CD4-positive, alpha-beta T cell treated with Interleukin-2 at 100 ng/mL for 4 hours (primary cell): ENCODE results near the gene URB1.
"Not testable (repeated sequence)": the region's sequence is repeated elsewhere in the genome, so short reads cannot be mapped to it uniquely, and the experiment has no call there.

Experiments used
- DNase-seq: peaks from one replicate; pipeline ENCODE4 v3.0.0-alpha.2; 2020; ENCODE audit warnings: low spot score

URB1 gene

DNA sequence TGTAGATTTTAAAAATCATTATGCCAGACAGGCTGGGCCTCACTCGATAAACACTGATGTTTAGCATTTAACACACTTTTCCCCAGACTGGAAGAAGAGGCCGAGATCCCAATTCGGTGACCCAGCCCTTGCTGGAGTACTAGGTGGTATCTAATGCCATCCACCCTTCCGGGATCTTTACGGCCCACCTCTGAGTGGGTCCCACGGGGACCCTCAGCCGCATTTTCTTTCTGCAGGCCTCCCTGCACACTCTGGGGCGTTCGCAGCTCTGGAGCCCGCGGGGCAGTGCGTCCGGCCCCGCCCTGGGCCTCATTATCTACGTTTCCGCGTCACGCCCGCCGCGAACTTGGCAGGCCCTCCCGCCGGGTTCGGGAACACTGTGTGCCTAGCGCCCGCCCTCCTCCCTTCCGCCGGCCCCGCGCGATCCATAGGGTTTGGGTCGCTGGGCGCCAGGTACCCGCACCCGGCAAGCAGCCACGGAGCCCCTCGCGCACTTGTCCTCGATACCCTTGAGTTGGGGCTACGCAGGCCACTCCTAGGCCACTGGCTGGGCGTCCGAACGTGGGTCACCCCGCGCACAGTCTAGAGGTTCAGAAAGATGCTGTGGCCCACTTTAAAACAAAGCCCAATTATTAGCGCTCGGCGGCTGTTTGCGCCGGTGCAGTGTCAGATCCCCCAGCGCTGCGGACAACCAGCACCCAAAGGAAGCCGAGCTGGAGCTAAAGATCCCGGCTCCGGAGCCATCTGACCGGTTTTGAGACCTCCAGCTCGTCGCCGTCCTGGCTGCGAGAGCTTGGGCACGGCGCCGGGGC lies 18.7 kb upstream of the URB1 start:
- DNase-seq: peak; percentile 66

DNA sequence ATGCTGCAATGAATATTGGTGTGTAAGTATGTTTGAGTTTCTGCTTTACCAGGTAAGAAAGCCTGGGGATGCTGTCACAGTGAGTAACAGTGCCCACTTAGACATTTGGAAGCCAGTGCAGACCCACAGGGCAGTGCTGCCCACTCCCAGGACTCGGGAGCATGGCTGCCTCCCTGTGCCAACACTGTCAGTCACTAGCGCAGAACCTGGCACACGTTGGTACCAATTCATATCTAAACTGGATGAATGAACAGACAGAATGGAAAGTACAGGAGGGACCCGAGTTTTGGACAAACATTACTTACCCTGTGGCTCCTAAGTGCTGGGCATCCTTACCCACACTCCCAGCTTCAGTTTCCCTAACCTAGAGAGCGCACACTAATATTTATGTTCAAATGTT lies 18.1 kb upstream of the URB1 start:
- no peak for DNase-seq

DNA sequence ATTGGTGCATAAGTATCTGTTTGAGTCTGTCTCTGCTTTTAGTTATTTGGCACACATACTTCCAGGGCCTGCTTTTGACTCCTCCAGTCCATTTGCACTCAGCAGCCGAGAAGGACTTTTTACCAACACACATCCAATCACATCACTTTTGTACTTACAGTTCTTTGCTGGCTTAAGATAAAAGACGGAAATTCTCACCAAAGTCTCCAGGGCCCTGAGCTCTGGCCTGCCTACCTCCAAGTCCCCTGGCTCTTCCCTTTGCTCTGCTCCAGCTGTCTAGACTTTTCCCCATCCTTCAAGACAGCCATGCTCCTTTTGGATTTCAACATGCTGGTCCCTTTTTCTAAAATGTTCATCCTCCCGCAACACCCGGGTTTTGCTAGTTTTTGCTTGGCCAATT lies 17.5 kb upstream of the URB1 start:
- no peak for DNase-seq

DNA sequence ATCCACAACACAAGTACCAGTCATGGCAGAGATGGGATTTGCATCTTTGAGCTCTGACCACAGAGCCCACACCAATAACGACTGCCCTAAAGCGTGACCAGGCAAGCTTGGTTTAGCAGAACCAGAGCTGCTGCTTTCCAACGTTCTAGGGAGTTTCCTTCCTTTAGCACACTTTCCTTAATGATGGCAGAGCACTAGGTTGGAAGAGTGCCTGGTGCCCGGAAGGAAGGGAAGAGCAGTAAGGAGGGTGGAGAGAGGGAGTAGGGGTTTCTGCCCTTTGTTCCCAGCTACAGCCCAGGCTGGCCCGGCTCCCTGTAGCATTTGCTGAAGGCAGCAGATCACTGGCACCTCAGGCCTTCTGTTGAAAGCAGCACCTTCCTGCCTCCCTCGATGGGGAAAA lies 13.6 kb upstream of the URB1 start:
- no peak for DNase-seq

DNA sequence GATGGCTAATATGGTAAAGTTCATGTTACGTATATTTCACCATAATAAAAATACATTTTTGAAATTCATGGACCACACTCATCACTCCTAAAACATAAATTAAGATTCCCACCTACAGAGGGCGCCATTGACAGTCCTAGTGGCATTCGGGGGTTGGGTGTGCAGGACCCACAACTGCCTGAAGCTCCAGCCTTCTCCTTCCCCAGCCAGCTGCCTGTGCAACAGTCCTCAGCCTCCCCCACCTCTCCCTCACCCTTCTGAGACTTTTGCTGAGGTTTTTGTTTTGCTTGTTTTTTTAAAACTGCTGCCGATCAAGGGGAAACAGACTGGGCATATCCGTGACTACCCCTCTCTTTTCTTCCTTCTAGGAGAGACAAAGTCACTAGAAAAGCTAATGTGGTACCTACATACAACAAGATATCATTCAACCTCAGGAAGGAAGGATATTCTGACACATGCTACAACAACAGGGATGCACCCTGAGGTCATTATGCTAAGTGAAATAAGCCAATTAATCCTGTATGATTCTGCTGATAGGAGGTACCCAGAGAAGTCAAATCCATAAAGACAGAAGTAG lies 10.5 kb upstream of the URB1 start:
- DNase-seq: peak; percentile 76

DNA sequence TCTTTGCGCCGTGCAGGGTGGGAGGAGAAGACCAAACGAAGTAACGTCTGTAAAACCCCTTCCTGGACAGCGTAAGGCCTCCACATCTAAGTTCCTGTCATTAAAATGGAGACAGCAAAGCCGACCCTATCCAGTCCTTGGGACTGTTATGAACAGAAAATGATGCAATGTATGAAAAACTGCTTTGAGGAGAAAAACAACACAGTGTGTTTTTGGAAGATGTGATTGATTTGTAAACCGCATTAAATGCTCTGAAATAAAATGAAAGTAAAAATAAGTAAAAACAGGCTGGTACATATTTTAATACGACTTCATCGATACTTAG lies 827 bp upstream of the URB1 start:
- DNase-seq: no peak

DNA sequence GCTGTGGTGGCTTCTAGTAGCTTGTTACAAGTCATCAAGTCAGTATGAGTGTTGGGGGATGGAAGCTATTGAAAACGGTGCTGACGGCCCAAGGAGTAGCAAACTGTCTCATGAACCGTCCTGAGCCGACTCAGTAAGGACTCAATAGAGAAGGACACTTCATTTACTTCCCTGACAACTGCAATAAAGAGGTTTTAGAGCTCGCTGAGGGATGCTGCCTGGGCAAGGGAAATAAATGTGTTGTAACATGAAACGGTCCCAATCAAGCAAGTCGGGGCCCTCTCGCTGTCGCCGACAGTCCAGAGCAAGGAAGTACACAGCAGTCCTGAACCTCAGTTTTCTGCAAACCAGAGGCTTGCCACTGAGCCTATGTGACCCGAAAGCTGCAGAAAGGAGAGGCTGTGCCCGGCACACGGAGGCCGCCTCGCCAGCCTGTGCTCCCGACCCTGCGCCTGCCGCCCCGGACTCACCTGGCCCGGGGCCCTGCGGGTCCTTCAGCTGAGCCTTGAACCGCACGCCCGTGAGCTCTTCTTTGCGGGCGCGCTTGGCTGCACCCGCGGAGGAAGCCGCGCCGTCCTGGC lies 423 bp downstream of the URB1 start:
- no peak for DNase-seq

DNA sequence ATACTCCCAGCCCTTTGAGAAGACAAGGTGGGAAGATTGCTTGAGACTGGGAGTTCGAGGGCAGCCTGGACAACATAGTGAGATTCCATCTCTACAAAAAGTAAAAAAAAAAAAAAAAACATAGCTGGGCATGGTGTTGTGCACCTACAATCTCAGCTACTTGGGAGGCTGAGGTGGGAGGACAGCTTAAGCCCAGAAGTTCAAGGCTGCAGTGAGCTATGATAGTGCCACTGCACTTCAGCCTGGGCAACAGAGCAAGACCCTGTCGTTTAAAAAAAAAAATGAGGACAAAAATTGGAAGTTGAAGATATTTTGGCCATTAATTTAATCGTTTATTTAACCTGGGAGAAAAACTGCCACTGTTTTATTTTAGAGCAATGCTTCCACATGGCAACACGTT lies 1.1 kb downstream of the URB1 start:
- no peak for DNase-seq

DNA sequence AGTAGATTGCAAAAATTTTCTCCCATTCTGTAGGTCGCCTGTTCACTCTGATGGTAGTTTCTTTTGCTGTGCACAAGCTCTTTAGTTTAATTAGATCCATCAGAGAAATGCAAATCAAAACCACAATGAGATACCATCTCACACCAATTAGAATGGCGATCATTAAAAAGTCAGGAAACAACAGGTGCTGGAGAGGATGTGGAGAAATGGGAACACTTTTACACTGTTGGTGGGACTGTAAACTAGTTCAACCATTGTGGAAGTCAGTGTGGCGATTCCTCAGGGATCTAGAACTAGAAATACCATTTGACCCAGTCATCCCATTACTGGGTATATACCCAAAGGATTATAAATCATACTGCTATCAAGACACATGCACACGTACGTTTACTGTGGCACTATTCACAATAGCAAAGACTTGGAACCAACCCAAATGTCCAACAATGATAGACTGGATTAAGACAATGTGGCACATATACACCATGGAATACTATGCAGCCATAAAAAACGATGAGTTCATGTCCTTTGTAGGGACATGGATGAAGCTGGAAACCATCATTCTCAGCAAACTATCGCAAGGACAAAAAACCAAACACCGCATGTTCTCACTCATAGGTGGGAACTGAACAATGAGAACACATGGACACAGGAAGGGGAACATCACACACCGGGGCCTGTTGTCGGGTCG lies 2.1 kb downstream of the URB1 start:
- DNase-seq: not testable (repeated sequence)

DNA sequence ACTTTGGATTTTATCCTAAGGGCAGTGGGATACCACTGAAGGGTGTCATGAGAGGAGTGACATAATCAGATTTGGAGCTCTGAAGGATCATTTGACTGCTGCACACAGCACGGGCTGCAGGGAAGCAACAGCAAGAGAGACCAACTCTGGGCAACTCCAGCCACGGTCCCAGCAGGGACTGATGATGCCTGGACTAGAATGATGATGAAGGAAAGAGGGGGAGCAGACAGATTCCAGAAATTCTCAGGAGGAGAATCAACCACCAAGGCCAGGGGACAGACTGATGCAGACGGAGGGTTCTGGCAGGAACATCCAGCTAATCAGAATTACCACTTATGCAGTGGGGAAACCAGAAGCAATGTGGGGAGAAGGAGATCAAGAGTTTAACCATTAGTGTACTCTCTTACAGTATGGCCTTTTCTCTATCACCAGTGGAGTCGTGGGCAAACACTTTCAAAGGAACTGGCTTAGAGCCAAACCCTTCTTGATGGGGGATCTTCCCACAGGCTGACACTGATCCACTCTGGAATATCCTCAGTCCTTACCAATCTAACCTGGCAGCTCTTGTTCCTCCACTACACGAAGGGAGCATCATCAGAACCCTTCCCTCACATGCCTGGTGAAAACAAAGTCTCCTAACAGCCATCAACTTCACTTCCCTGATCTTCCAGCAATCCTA lies 3.3 kb downstream of the URB1 start:
- DNase-seq: no peak

DNA sequence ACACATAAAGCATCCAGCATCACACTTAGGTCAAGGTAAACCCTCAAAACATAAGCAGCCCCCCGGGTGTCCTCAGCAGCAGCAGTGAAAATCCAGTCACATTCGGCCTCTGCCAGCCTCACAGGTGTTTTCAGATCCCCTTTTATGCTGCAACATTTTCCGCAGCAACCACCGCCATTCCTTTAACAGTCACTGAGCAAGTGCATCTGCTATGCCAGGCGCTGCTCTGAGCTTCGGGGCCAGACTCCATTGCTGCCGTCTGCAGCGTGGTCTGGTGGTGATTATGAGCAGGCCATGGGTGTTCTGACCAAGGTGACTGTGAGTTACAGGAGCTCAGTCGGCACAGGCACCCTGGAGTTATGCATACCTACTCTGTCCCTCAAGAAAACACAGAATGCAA lies 4.5 kb downstream of the URB1 start:
- DNase-seq: no peak

DNA sequence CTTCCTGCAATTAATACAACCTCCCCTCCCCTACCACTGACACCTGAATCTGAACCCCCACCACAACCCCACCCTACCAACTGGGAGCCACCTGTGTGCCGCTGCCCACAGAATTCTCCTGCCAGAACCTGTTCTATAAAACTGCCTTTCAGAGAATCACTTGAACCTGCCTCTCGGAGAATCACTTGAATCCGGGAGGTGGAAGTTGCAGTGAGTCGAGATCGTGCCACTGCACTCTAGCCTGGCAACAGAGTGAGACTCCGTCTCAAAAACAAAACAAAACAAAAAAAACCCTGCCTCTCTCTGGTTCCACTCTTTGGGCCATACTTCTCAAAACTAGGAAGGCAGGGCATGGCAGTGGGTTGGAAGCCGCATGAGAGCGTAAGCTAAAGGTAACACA lies 5.7 kb downstream of the URB1 start:
- no peak for DNase-seq

DNA sequence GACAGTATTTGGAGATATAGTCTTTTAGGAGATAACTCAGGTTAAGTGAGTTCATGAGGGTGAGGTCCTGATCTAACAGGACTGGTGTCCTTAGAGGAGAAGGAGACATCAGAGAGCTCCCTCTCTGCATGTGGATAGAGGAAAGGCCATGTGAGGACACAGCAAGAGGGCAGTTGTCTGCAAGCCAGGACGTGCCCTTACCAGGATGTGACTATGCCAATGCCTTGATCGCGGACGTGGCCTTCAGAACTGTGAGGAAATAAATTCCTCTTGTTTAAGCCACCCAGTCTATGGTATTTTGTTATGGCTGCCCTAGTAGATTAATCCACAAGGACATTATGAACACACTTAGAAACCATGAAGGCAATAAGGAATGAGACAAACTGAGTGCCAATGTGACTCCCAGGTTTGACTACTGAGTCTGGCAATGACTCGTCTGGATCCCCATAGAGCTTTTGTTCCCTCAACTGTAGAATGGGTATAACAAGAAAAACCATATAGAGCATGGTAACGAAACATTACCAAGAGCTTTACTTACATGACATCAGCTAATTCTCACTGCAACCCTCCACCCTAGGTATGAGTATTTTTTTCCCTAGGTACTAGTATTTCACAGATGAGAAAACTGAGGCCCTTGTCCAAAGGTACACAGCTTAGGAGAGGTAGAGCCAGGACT lies 6.5 kb downstream of the URB1 start:
- no peak for DNase-seq

DNA sequence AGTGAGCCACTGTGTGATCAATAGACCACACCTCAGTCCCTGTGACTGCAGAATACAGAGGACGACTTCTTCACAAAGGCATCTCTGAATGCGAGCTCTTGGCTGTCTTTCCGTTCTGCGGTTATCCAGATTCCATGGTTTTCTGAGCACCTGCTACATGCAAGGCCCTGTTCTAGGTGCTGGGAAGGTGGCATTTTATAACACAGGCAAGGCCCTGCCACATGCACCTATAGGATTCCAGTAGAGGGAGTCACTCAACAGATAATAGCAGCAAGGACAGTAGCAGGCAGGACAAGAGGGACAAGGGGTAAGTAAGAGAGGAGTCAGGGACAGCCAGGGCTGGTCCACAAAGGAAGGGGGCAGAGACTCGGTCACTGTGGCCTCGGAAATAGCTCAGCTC lies 9.0 kb downstream of the URB1 start:
- DNase-seq: no peak

DNA sequence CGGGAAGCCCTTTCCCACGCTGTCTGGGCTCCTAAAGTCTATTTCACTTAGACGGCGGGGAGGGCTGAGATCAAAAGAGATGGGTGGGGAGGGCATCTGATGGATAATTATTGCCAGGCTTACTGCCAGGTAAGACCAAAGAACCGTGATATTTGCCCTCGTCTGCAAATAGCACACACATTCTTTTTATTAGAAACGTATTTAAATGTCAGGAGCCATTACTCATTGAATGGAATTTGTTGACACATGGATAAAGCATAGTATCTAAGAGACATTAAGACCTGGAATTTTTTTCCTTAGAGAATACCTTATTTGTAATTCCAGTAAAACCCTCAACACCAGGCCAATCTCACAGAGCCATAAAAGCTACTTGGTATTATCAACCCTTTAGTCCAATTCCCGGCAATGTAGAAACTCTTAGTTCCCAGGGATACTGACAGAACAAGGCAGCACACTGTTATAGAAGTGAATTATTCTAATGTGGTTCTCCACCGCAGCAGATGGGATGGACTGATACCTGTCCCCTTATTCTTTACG lies 10.6 kb downstream of the URB1 start:
- DNase-seq: no peak

DNA sequence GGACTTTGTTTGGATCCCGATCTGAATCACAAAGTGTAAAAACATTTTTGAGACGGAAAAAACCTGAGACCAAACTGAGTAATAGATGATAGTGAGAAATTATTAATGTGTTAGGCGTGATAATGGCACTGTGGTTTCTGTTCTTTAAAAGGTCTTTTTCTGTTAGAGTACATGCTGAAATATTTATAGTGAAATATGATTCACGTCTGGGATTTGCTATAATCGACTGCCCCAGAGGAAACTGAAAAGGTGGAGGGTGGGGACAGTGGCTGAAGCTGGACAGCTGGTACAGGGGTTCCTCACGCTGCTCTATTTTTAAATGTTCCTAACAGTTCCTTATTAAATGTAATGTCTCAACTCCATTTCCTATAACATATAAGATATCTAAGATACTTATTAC lies 11.2 kb downstream of the URB1 start:
- DNase-seq: no peak

DNA sequence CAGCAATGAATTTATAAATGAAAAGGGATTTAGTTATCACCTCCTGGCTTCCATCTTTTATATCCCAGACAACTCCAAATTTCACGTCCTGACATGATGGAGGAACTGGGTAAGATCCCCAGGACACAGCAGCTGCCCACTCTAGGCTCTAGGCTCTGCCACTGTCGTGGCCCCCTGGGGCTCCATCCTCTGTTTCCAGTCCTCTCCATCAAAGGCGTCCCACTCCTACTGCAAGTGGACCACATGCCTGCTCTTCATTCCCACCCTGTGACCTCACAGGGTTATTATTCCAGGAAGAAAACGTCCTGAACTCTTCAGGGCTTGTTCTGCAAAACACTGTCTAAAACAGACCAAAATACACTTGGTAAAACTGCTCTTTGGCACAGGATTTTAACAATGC lies 11.9 kb downstream of the URB1 start:
- DNase-seq: no peak

DNA sequence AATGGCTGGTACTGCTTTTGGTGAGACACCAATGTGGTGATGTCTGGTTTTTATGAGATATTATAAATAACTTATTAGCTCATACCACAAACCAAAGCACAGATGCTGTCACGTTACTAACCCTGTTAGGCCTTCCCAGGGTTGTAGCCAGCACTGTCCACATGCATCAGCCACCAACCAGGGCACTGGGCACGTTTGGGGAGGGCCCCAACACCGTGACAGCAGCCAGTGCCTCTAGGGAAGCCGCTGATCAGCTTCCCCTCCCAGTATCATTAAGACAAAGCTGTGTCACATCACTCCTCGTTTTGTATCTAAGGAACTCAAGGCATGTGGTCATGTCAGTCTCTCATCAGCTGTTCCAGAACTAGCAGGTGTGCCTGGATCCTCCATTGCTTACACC lies 13.9 kb downstream of the URB1 start:
- no peak for DNase-seq

DNA sequence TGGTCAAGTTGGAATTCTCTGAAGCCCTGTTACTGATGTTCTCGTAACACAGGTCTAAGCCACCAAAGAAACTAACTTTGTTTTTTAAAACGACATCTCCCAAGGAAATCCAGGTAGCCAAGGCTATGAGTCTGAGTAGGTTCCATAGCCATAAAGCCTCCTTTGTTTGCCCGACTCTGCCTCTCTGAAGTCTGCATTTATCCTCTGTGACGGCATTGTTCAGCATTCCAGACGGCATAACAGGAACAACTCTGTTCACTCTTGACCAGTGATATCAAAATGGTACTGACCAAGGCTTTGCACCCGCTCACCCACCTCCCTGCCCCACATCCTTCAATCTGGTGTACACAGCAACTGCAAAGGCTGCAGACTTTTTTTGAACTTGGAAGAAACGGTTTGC lies 14.8 kb downstream of the URB1 start:
- no peak for DNase-seq

DNA sequence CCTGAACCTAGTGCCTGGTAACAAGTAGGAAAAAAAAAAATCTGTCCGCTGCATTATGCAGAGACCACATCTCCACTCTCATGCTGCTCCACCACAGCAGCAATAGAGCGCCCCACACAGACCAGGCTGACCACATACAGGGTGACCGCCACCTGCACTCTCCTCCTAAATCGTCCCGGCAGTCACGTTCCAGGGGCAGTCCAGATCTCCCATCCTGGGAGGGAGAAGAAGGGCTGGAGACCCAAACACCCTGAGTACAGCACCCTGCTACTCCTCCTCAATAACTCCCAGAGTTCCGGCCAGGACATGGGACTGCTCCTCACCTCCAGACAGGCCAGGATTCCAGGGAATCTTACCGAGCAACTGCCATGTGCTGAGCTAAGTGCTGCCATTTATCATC lies 15.3 kb downstream of the URB1 start:
- DNase-seq: no peak

DNA sequence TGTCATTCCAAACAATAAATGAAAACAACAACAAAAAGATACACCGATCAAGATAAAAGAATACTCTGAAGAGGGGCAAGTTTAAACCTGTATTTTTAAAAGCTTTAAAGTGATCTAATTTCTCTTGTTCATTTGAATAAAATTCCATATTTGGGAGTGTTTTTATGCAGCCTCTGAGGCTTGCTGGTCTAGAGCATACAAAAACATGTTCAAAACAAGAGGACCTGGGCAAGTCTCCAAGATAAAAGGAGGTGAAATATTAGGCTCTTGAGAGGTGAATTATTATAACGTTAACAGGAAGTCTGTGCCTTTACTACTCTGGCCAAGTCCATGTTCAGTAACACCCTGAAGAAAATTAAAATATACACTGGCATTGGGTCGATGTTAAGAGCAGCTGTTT lies 20.1 kb downstream of the URB1 start:
- no peak for DNase-seq

DNA sequence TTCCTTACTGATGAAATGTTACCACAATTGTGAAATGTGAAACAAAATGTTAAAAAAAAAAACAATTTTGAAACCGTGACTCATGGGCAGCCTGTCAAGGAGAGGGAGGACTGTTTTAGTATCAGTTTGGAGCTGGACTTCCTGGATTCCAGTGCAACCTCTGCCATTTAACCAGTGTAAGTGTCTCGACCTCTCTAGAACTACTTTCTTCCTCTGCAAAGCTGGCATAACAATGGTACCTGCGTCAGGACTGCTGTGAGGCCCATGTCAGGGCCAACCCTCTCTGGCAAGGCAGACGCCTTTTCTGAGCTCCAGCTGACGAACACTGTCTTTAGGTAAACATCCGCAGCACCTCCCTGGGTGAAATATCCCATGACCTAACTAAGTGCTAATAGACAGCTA lies 20.9 kb downstream of the URB1 start:
- no peak for DNase-seq
